SU-DHL-6 (cell line): ENCODE data around the gene DOCK3.

Experiments used
- CTCF ChIP-seq: fragments of 200-600 bp; sonication (generic); IDR thresholded peaks from one replicate; pipeline ENCODE4 v1.5.1; 2017; ENCODE audit warnings: antibody characterized with exemption, mild to moderate bottlenecking, low read length, moderate library complexity; ENCODE audit not compliant: insufficient read depth, poor library complexity, severe bottlenecking
- EZH2phosphoT487 ChIP-seq: fragments of 200-600 bp; sonication (generic), shearing (Covaris generic); conservative IDR thresholded peaks from 2 replicates; pipeline ENCODE4 v1.6.1; 2018; ENCODE audit warnings: mild to moderate bottlenecking, antibody characterized with exemption, low read length, moderate library complexity, mixed read lengths

- TF ChIP-seq CTCF (no peak), EZH2phosphoT487 (no peak)
Observed at GRCh38 chr3:51257870-51258269, 583.1 kb downstream of the DOCK3 start.
